ENCODE results near the gene KRT13. TPM values are rescaled to one million over a fixed set of nuclear protein-coding genes. Genes with fewer than 3 reads are reported as not detected.

The KRT13 gene
- total and polyA plus RNA-seq, 9 of the 15 experiments (the other 6 are each of a cell fraction or from before 2014, with no cell fraction given): 0.11 to 1.1 (median 0.24) TPM; not detected in 3

- TF ChIP-seq SAFB (IDR thresholded peaks at IDR 0.05; ENCODE audit: borderline replicate concordance, low read depth, low read length) (no peak), TBP (optimal IDR thresholded peaks at IDR 0.05; ENCODE audit: low read depth, low read length) (peak; percentile 34), RBM15 (IDR thresholded peaks at IDR 0.05; ENCODE audit: insufficient read depth, low read length) (no peak), CEBPZ (IDR thresholded peaks at IDR 0.05; ENCODE audit: borderline replicate concordance, low read depth, low read length) (no peak), KAT2B (IDR thresholded peaks at IDR 0.05; ENCODE audit: low read depth, low read length) (no peak), ZNF212 (CRISPR knock-in tag; IDR thresholded peaks at IDR 0.05) (no peak), KHSRP (IDR thresholded peaks at IDR 0.05) (no peak), GATAD2B (IDR thresholded peaks at IDR 0.05; ENCODE audit: borderline replicate concordance) (no peak), HNRNPL (IDR thresholded peaks at IDR 0.05; ENCODE audit: low read depth, low read length) (no peak), C11orf30 (IDR thresholded peaks at IDR 0.05; ENCODE audit: low read depth) (no peak), RAD21 (CRISPR knock-in tag; conservative IDR thresholded peaks at IDR 0.05 in 1 of 2, IDR thresholded peaks at IDR 0.05 in 1 of 2) (no peak), RBM25 (IDR thresholded peaks at IDR 0.05; ENCODE audit: low read depth, low read length, severe bottlenecking) (no peak), ZBTB9 (CRISPR knock-in tag; IDR thresholded peaks at IDR 0.05) (no peak), NFIX (CRISPR knock-in tag; IDR thresholded peaks at IDR 0.05; ENCODE audit: low read depth) (no peak)
- TF ChIP-seq, protein P1, sequence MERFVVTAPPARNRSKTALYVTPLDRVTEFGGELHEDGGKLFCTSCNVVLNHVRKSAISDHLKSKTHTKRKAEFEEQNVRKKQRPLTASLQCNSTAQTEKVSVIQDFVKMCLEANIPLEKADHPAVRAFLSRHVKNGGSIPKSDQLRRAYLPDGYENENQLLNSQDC (CRISPR knock-in tag; IDR thresholded peaks at IDR 0.05): no peak
- TF ChIP-seq, protein P2, sequence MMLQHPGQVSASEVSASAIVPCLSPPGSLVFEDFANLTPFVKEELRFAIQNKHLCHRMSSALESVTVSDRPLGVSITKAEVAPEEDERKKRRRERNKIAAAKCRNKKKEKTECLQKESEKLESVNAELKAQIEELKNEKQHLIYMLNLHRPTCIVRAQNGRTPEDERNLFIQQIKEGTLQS (IDR thresholded peaks at IDR 0.05): no peak
- TF ChIP-seq, protein P2 (CRISPR knock-in tag; conservative IDR thresholded peaks at IDR 0.05): no peak
These were observed 5.7 kb upstream of the KRT13 start (continued) for GRCh38 chr17:41511116-41511515.
